HG03280 (cell line): ENCODE measurements around the gene NSD2.

ENCODE experiments used
- ATAC-seq: cut with Tn5 transposase; IDR thresholded peaks from one replicate; pipeline ENCODE4 v1.9.1; 2021; ENCODE audit warnings: mild to moderate bottlenecking, moderate library complexity; ENCODE audit not compliant: unreplicated experiment

Gene NSD2

GRCh38 chr4:1982124-1983052 lies 111.2 kb downstream of the NSD2 start:
- ATAC-seq: no peak

DNA sequence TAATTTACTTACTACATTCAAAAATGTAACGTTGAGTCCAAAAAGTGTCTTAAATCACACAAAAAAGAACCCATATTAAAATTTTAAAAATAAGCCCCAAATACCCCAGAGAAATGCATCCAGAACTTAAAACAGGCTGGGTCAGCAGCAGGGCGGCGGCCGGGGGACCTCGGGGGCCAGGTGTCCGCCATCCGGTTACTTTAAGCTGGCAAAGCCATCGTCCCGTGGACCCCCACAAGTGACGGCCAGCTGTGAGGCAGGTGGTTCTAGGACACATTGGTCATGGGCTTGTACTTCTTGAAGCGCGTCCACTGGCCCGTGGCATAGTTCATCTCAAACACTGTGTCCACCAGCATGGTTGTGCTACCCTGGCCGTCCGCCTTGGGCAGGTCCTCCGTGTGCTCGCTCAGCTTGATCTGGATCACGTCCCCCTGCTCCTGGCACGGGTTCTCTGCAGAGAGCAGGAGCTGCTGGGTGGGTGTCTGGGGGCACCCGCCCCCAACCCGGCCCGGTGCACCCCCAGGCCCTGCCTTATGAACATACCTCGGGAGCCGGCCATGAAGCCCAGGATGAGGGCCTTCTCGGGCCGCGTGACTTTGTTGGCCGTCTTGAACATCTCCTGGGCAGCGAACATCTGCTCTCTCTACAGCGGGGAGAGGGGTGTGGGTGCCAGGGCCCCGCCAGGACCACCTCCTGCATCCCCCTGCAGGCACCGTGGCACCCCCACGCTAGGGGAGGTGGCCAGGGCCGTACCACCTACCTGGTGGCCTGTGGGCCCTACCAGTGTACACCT lies 112.1 kb downstream of the NSD2 start:
- no peak for ATAC-seq

DNA sequence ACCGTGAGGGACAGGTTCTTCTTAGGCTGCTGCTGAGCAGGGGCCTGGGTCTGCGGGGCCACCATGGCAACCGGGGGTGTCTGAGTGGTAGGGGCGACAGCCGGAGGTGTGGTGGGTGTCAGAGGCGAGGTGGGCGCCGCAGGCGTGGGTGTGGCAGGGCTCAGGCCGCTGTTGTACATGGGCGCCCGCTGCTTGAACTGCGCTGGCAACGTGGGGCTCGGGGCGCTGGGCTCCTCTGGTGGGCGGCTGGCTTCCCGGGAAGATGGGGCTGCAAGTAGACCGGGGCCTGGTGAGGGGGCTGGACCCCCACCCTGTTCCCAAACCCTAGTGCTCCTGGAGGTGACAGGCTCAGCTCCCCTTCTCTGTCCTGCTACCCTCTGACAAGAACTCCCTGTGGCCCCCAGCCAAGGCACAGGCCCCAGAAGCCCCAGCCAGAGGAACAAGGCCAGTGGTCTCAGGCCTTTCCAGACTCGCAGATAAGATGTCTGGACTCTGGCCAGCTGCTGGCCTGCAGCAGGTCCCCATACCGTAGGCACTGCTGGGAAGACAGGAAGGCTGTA lies 112.7 kb downstream of the NSD2 start:
- ATAC-seq: no peak

DNA sequence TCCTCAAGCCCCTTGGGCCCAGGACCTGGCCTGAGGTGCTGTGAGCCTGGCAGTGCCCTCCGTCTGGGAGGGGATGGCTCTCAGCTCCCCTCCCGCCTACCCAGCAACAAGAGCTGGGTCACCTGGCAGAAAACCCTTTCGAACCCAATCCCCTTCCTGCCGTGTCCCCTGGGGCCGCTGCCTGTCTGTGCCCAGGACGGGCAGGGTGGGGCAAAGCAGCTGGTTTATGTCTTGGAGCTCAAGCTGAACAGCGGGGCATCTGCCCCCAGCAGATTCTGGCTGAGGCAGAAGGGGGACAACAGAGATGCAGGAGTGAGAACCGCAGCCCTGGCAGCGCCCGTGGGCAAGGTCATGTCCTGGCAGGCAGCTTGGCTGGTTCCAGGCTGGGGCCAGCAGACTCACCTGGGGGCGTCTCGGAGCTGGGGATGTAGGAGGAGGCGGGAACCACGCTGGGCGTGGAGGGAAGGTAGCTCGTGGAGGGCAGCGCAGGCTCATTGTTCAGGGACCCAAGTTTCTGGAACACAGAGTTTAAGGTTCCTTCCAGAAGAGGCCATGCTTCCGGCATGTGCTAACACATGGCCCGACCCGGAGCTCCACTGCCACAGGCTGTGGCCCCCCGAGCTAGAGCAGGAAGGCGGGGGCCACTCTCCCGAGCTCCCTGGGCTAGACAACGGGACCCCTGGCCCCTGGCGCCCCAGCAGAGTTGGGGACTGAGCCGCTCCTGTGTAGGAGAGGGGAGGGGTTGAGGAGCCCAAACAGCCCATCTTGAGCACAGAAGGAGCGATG lies 113.4 kb downstream of the NSD2 start:
- no peak for ATAC-seq

DNA sequence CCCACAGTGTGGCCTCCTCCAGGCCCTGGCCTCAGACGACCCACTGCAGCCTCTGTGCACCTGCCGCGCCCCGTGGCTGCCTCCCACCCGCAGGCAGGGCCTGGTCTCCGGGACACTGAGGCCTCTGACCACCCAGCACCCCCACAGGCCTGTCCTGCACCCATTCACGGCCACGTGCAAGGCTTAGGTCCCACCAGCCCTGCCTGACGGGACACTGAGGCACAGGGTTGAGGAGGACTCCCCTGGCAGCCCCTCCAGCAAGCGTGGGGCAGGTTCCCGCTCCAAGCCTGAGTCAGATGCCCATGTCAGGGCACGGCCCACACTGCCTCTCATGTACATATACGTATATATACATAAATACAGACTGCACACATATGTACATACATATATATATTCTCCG lies 114.1 kb downstream of the NSD2 start:
- no peak for ATAC-seq

DNA sequence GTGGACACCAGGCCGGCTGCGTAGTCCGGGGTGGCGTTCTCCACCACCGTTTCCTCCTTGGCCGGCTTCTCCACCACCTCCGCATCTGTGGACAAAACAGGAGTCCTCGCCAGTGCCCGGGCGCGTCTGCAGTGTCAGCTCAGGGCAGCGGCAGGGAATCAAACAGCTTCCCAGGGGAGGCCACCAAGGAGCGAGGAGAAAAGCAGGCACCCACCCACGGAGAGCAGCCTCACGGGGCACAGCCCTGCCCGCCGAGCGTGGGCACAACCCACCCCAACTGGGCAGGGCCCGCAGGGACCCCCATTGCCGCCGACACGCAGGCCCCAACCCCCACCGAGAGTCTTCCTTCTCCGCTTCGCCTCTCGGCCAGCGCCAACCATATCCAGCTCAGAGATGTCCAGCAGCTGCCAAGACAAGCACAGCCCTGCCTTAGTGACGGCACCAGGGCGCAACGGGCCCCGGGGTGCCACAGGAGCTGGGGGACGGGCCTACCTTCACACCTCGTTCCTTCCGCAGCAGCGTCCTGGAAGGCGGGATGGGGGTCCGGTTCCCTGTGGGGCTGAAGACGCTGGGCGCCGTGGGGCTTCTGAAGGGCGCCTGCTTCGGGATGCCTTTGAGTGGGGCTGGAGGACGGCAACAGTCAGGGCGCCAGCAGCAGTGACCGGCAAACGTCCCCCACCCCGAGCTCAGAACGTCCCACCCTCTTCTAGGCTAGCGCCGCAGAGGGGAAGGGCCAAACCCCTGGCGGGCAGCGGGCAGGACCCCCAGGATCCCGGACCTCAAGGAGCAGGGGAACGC lies 114.8 kb downstream of the NSD2 start:
- no peak for ATAC-seq

GRCh38 chr4:1986578-1987210 lies 115.5 kb downstream of the NSD2 start:
- ATAC-seq: no peak

DNA sequence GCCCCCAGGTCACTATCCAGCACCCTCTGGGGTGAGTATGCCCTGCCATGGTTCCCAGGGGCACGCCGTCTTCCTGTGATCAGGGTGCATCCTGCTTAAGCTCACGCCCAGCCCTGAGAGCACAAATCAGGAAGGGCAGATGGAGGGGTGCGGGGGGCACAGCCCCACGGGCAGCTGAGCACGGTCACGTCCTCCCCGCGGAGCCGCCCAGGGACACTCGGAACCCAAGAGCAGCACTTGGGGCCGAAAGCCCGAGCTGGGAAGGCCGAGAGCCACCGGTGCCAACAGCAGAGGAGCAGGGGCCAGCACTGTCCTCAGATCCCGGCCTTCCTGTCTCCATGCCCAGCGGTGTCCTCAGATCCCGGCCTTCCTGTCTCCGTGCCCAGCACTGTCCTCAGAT lies 116.1 kb downstream of the NSD2 start:
- ATAC-seq: no peak

DNA sequence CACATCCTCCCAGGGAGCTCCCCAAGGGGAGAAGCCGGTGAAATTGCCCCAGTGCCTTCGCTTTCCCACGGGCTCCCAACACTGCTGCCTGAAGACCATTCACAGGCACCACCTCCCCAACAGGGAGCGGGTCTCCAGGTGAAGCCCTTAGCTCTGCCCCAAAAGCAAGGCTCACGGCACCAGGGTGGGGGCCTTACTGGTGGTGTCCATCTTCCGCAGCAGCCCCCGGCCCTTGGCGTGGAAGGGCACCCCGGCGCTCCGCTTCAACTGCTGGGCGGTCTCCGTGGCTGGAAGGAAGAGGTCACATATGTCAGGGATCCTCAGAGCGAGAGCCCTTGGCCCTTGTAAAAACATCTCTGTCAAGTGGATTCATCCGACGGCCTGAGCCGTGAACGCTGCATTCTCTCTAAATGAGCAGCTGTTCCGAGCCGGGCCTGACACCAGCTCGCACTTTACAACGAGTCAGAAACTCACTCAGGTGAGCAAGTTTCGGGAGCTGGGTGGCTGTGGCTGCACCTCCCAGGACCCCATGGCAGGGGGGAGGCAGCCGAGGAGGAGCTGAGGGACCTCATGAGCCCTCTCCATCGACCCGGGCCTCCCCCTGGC lies 116.6 kb downstream of the NSD2 start:
- ATAC-seq: no peak

DNA sequence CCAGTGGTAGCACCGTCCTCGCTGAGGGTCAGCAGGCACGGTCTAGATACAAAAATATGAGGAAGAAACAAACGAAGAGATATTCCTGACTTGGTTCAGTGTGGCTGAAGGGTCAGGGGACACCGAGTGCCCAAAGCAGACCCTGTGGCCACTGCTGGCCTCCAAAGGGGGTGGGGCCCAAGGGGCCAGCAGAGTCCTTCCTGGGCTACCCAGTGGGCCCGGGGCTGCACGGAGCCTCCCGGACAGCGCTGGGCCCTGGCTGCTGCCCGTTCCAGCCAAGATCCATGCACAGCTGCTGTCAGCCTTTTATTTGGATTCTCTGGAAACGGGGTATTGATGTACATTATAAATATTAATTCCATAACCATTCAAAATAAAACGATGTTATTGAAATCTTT lies 117.1 kb downstream of the NSD2 start:
- no peak for ATAC-seq

- ATAC-seq: no peak
Observed at GRCh38 chr4:1989533-1990347, 118.5 kb downstream of the NSD2 start.

DNA sequence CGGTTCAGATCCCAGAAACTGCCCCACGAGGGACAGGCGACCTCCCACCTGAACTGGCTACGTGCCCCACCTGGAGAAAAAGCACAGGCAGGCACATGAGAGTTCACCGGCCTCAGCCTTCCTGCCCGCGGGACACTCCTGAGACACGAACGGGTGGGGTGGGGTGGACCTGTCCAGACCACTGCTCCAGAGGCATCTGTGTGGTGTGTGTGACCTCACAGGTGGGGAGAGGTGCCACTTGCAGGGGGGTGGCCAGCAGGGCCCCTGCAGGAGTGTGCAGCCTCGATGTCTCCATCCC lies 119.1 kb downstream of the NSD2 start:
- no peak for ATAC-seq

GRCh38 chr4:1990676-1991075 lies 119.5 kb downstream of the NSD2 start:
- ATAC-seq: no peak

DNA sequence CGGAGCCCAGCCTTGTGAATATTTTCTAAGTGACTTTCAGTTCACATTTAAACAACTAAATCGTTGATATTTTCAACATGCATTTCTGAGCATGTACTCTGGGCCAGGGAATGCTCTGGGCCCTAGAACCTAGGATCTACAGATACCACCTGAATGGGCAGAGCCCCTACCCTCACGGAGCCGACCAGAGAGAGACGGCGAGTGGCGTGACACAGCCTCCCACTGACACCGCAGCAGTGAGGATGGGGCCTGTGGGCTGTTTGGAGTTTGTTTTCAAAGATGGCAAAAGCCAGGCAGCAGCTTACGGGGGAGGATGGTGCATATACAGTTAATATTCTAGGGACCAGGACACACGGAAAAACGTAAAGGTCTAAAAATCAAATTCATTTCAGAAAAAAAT lies 119.9 kb downstream of the NSD2 start:
- no peak for ATAC-seq

- no peak for ATAC-seq
Observed at GRCh38 chr4:1991596-1992434, 120.6 kb downstream of the NSD2 start.

- no peak for ATAC-seq
Observed at GRCh38 chr4:1992468-1993168, 121.4 kb downstream of the NSD2 start.

DNA sequence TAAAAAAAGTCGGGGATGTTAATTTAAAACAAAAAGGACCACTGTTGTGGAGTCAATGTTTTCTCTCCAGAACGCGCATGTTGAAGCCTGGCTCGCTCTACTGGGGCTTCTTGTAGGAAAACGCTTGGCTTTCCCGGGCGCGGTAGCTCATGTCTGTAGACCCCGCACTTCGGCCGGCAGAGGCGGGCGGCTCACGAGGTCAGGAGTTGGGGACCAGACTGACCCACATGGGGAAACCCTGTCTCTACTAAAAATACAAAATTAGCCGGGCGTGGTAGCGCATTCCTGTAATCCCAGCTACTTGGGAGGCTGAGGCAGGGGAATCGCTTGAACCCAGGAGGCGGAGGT lies 122.0 kb downstream of the NSD2 start:
- no peak for ATAC-seq
